CD4-positive, alpha-beta T cell treated with Interleukin-10 for 1 hour (primary cell): ENCODE data around the gene NUP188.

Source experiments
- DNase-seq: peaks from one replicate; pipeline ENCODE4 v3.0.0-alpha.2; 2020

NUP188 gene

DNA sequence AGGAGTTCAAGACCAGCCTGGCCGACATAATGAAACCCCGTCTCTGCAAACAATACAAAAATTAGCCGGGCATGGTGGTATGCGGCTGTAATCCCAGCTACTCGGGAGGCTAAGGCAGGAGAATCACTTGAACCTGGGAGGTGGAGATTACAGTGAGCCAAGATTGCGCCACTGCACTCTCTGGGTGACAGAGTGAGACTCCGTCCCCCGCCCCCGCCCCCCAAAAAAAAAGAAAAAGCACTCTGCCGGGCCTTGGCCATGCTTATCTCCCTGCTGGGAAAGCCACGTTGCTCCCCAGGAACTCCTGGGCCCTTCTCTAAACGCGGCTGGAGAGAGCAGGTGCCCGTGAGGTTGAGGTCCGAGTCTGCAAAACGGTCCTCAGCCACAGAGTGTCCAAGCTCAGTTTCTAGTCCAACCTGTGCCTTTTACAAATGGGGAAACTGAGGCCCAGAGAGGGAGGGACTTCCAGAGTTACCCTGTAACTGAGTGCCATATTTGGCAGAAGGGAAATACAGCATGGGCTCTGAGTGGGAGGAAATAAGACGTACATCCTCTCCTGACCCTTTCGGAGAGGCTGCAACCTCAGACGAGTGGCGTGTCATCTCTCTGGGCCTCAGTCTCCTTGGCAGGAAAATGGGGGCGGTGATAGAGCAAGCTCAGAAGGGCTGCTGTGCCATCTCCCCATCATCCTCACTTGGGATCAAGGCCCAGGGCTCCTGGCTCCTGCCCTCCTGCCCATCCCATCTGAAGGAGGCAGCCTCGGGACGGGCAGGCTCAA, 33.3 kb upstream of the NUP188 start:
- DNase-seq = no peak

DNA sequence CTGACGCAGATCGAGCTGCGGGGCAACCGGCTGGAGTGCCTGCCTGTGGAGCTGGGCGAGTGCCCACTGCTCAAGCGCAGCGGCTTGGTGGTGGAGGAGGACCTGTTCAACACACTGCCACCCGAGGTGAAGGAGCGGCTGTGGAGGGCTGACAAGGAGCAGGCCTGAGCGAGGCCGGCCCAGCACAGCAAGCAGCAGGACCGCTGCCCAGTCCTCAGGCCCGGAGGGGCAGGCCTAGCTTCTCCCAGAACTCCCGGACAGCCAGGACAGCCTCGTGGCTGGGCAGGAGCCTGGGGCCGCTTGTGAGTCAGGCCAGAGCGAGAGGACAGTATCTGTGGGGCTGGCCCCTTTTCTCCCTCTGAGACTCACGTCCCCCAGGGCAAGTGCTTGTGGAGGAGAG, 31.3 kb upstream of the NUP188 start:
- no peak for DNase-seq

GRCh38 chr9:128916745-128917144, 30.8 kb upstream of the NUP188 start:
- DNase-seq = no peak

- DNase-seq = no peak
These were observed 30.2 kb upstream of the NUP188 start for GRCh38 chr9:128917151-128917849.

- DNase-seq = no peak
These were observed 28.6 kb upstream of the NUP188 start for GRCh38 chr9:128918921-128919320.

- DNase-seq = no peak
These were observed 28.0 kb upstream of the NUP188 start for GRCh38 chr9:128919402-128920089.

DNA sequence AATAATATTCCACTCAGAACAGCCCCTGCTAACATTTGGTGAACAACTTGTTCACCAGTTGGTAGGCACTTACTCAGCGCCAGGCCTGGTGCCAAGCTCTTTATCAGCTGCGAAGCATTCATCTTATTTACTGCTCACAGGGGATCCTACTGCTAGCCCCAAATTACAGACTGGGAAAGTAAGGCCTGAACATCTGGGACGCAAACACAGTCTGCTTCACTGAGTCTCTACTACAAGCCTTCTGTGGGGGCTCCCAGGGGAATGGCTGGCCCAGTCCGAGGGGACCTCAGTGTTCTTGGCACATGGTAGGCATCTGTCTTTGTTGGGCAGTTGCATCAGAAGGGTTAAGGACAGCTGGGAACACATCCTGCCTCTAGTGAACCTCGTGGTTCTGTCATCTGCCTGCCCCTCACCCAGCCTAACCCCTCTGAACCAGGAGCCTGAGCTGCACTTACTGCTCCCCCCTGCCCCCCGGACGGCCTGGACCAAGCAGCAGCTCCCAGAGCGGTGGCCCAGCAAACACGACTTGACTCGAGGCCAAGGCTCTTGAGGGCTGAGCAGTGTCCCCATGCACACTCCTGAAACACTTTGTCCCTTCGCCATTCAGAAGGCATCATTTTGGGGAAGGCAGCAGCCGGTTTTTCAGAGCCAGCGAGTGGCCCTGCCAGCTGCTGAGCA, 27.0 kb upstream of the NUP188 start, which contains the start of gene PHYHD1:
PHYHD1 (plus strand) TSS at position 602 of the 678 bp plus-strand sequence. CDS start 1,342 bp downstream, outside the sequence.
- DNase-seq = no peak

DNA sequence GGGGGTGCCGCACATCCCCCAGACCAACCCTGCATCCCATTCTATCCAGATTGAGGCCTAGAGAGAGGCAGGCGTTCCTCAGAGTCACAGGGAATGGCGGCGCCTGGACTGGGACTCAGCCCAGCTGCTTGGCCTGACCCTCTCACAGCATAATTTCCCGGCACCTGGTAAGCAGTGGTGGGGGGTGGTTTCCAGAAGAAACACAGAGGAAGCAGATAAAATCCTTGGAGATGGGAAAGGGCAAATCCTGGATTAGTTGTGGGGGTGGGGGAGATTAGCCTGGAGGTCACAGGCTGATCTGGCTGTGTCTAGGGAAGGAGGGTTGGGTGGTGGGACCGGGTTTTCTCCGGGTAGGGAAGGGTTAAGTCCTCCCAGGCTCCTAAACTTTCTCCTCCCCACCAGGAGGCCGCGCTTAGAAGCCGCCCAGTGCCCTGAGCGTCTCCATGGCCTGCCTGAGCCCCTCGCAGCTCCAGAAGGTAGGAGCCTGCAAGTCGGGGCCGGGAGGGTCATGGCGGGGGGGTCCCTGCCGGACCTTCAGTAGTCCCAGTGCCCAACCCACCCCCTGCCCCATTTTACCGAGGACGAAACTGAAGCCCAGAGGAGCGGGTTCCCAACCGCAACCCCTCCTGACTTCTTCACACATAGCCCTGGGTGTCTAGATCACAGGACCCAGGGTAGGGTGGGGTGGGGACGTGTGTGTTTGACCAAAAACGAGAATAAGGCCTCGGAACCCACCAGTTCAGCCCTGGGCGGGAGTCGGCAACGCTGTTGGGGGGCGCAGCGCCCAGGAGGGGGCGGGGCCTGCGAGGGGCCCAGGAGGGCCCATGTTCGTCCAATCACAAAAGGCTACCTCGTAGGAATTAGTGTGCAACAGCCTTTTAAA, 25.4 kb upstream of the NUP188 start:
- no peak for DNase-seq

DNA sequence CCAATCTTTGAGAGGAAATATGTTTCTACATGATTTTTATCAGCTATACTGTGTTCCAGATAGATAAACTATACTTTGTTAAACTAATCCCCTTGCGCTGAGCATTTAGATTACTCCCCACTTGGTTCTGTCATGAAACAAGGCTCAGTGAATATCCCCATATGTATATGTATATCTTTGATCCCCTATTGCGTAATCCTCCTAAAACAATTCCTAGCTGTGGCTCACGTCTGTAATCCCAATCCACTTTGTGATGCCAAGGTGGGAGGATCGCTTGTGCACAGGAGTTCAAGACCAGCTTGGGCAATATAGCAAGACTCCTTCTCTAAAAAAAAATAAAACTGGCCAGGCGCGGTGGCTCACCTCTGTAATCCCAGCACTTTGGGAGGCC, 24.0 kb upstream of the NUP188 start:
- no peak for DNase-seq

- peak; percentile 67 for DNase-seq
These were observed 19.6 kb upstream of the NUP188 start for GRCh38 chr9:128927731-128928411.

GRCh38 chr9:128928624-128929023, 18.9 kb upstream of the NUP188 start:
- no peak for DNase-seq

GRCh38 chr9:128929560-128929959, 17.9 kb upstream of the NUP188 start:
- DNase-seq = no peak

GRCh38 chr9:128933731-128934130, 13.8 kb upstream of the NUP188 start:
- no peak for DNase-seq

GRCh38 chr9:128936171-128936865, 11.2 kb upstream of the NUP188 start:
- no peak for DNase-seq

GRCh38 chr9:128937310-128938165, 10.0 kb upstream of the NUP188 start:
- no peak for DNase-seq

DNA sequence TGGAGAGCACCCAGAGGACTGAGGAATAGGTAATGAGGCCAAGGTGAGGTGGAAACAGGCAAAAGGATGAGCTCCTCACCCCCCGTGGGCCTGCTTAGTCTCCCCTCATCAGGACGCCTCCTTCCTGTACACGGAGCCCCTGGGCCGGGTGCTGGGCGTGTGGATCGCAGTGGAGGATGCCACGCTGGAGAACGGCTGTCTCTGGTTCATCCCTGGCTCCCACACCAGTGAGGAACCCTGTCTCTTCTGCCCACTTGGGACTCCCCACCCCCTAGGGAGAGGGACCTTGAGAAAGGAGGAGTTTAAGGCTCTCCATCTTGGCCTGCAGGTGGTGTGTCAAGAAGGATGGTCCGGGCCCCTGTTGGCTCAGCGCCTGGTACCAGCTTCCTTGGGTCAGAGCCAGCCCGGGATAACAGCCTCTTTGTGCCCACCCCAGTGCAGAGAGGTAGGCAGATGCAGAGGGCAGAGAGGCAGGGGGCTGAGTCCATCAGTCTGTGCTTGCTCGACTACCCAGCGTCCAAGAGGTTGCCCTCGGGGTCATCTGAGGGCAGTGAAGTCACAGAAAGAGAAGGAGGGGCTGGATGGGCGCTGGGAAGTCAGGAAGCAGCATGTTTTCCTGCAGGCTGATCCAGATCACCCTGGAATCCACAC, 7.1 kb upstream of the NUP188 start:
- no peak for DNase-seq

DNA sequence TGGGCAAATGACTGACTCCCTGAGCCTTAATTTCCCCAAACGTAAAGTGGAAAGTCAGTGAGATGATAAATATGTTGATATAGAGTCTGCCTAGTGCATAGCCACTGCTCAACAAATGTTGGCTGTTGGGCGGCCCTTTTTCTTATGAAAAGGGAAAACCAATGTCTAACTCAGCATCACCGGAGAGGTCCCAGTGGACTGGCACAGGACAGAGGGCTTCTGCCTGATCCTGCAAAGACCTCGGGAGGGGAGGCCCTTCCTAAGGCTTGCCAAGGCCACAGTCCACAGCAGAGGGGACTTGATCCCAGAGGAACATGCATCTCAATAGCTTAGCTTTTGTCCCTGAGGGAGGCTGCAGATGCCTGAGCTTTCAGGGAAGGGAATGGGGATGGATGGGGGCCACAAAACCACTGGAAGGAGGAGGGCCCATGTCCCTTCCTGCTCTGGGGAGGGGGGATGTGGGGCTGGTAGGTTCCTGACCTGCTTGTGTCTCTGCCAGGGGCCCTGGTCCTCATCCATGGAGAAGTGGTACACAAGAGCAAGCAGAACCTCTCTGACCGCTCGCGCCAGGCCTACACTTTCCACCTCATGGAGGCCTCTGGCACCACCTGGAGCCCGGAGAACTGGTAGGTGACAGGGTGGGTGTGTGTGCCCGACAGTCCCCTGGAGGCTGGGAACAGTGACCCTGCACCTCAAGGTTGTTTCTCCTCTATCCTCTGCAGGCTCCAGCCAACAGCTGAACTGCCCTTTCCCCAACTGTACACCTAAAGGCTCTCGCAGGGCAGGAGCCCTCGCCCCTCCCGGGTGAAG, 6.3 kb upstream of the NUP188 start:
- no peak for DNase-seq

GRCh38 chr9:128943832-128944620, 3.5 kb upstream of the NUP188 start:
- DNase-seq = no peak
